ENCODE results near the gene NOTCH2. TPM values are rescaled to one million over a fixed set of nuclear protein-coding genes. Genes with fewer than 3 reads are reported as not detected.

Gene NOTCH2
- total RNA-seq, 1 donor, result 330 TPM

- H3K27ac ChIP-seq (ENCODE audit: low read depth, low read length), result no peak overlapping the region
- H3K79me2 ChIP-seq (ENCODE audit: insufficient read depth, low read length), result no peaks in the 10 kb centered on the region
- no peaks in the 10 kb centered on the region for H3K36me3 ChIP-seq (ENCODE audit: insufficient read depth, low read length)
- H3K9me3 ChIP-seq (ENCODE audit: low read depth, low read length), result no peaks in the 10 kb centered on the region
- H2AFZ ChIP-seq (ENCODE audit: low read length), result no peak overlapping the region
- H3K4me3 ChIP-seq (ENCODE audit: insufficient read depth, low read length), result no peak overlapping the region
- H4K20me1 ChIP-seq (ENCODE audit: insufficient read depth, low read length), result no peaks in the 10 kb centered on the region
- H3K4me1 ChIP-seq (ENCODE audit: insufficient read depth, low read length), result peaks cover 10% of the 10 kb centered on the region
- H3K4me2 ChIP-seq (ENCODE audit: insufficient read depth, low read length), result no peak overlapping the region
- H3K27me3 ChIP-seq (ENCODE audit: insufficient read depth, low read length), result no peaks in the 10 kb centered on the region
- DNase-seq (ENCODE audit: insufficient read length, low spot score, missing footprints), result no peak
- TF ChIP-seq CTCF (IDR thresholded peaks at IDR 0.05; ENCODE audit: extremely low read depth, low read depth, low read length), result no peak
Observed at GRCh38 chr1:119887427-119887826, 182.0 kb downstream of the NOTCH2 start.

- peaks cover 11% of the 10 kb centered on the region for H3K4me1 ChIP-seq (ENCODE audit: insufficient read depth, low read length)
- H3K4me2 ChIP-seq (ENCODE audit: insufficient read depth, low read length), result no peak overlapping the region
- no peaks in the 10 kb centered on the region for H3K79me2 ChIP-seq (ENCODE audit: insufficient read depth, low read length)
- H3K9me3 ChIP-seq (ENCODE audit: low read depth, low read length), result no peaks in the 10 kb centered on the region
- peak; percentile 88 for TF ChIP-seq CTCF (IDR thresholded peaks at IDR 0.05; ENCODE audit: extremely low read depth, low read depth, low read length)
- H3K36me3 ChIP-seq (ENCODE audit: insufficient read depth, low read length), result no peaks in the 10 kb centered on the region
- H3K27ac ChIP-seq (ENCODE audit: low read depth, low read length), result no peak overlapping the region
- no peaks in the 10 kb centered on the region for H3K27me3 ChIP-seq (ENCODE audit: insufficient read depth, low read length)
- H4K20me1 ChIP-seq (ENCODE audit: insufficient read depth, low read length), result no peaks in the 10 kb centered on the region
- peak; percentile 27 for DNase-seq (ENCODE audit: insufficient read length, low spot score, missing footprints)
- H3K4me3 ChIP-seq (ENCODE audit: insufficient read depth, low read length), result no peak overlapping the region
- H2AFZ ChIP-seq (ENCODE audit: low read length), result peak overlapping the region; percentile 27
Observed at GRCh38 chr1:119885903-119886783, 183.3 kb downstream of the NOTCH2 start.

- peaks cover 11% of the 10 kb centered on the region for H3K4me1 ChIP-seq (ENCODE audit: insufficient read depth, low read length)
- no peaks in the 10 kb centered on the region for H3K27me3 ChIP-seq (ENCODE audit: insufficient read depth, low read length)
- H3K27ac ChIP-seq (ENCODE audit: low read depth, low read length), result no peak overlapping the region
- DNase-seq (ENCODE audit: insufficient read length, low spot score, missing footprints), result no peak
- no peak for TF ChIP-seq CTCF (IDR thresholded peaks at IDR 0.05; ENCODE audit: extremely low read depth, low read depth, low read length)
- H3K79me2 ChIP-seq (ENCODE audit: insufficient read depth, low read length), result no peaks in the 10 kb centered on the region
- no peak overlapping the region for H2AFZ ChIP-seq (ENCODE audit: low read length)
- H4K20me1 ChIP-seq (ENCODE audit: insufficient read depth, low read length), result no peaks in the 10 kb centered on the region
- H3K9me3 ChIP-seq (ENCODE audit: low read depth, low read length), result no peaks in the 10 kb centered on the region
- no peak overlapping the region for H3K4me3 ChIP-seq (ENCODE audit: insufficient read depth, low read length)
- H3K36me3 ChIP-seq (ENCODE audit: insufficient read depth, low read length), result no peaks in the 10 kb centered on the region
- H3K4me2 ChIP-seq (ENCODE audit: insufficient read depth, low read length), result no peak overlapping the region
Observed at GRCh38 chr1:119884711-119885110, 184.8 kb downstream of the NOTCH2 start.

- Histone ChIP-seq H3K36me3 (ENCODE audit: insufficient read depth, low read length) (no peaks in the 10 kb centered on the region), H3K27ac (ENCODE audit: low read depth, low read length) (no peak overlapping the region), H3K4me1 (ENCODE audit: insufficient read depth, low read length) (peaks cover 11% of the 10 kb centered on the region), H3K4me3 (ENCODE audit: insufficient read depth, low read length) (no peak overlapping the region), H4K20me1 (ENCODE audit: insufficient read depth, low read length) (no peaks in the 10 kb centered on the region), H2AFZ (ENCODE audit: low read length) (no peak overlapping the region), H3K9me3 (ENCODE audit: low read depth, low read length) (no peaks in the 10 kb centered on the region), H3K79me2 (ENCODE audit: insufficient read depth, low read length) (no peaks in the 10 kb centered on the region), H3K4me2 (ENCODE audit: insufficient read depth, low read length) (no peak overlapping the region), H3K27me3 (ENCODE audit: insufficient read depth, low read length) (no peaks in the 10 kb centered on the region)
- DNase-seq (ENCODE audit: insufficient read length, low spot score, missing footprints), result no peak
- no peak for TF ChIP-seq CTCF (IDR thresholded peaks at IDR 0.05; ENCODE audit: extremely low read depth, low read depth, low read length)
Observed at GRCh38 chr1:119883826-119884225, 185.6 kb downstream of the NOTCH2 start.

Data from osteoblast (primary cell).